ENCODE data around the gene C9orf72.

The C9orf72 gene

DNA sequence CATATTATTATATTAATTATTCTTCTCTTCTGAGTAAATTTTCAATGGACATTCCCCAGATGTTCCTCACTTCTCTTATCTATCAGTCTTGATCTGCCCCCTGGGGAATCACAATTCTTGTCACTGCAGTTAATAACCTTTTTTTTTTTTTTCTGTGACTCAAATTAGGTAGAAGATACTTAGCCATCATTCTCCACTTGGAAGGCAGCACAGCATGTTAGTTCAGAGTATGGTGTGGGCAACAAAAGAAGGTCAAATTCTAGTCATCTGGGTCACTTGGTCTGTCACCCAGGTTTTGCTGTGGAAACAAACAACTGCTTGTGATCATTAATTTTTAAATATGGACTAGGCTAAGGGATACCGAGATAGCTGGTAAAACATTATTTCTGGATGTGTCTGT, 35.5 kb downstream of the C9orf72 start:
- no peak for DNase-seq

- no peak for DNase-seq
Observed at GRCh38 chr9:27537027-27537435, 36.2 kb downstream of the C9orf72 start.

- no peak for DNase-seq
Observed at GRCh38 chr9:27536168-27536567, 37.1 kb downstream of the C9orf72 start.

DNA sequence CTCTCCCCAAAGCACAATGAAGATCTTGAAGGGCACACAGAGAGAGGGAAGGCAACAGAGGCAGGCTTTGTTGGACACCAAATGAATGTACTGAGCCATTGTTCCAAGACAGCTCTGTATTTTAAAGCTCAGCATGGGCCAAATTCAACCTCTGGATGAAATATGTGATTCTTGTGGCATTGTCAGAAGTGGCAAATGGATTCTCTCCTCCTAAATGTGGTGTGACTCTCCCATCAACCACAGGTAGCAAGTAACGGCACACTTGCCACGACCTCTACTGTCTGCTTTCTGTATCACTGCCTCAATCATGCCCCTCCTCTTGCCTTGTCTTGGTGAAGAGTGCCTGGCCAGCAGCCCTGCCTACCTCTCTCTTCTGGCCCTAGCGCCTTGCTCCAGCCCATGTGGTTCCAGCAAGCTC, 37.6 kb downstream of the C9orf72 start:
- DNase-seq, result peak; percentile 25

GRCh38 chr9:27534658-27535209, 38.5 kb downstream of the C9orf72 start:
- no peak for DNase-seq

DNA sequence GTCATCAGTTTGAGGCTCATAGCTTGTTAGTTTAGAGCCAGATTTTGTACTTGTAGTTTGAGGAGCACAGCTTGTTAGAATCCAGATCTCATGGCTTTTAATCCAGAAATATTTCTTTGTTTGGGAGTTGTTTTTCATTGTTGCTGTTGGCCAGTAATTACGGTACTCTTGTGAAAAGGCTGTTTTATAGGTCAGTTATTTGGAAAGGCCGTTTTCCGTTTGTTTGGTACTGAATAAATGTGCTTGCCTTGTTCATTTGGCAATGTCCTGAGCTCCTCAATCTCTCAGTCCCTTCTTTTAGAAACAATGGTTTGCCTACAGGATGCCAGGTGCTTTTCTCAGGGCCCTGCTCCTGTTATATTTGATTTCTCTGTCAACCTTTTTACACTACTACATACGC, 39.1 kb downstream of the C9orf72 start:
- DNase-seq, result no peak

DNA sequence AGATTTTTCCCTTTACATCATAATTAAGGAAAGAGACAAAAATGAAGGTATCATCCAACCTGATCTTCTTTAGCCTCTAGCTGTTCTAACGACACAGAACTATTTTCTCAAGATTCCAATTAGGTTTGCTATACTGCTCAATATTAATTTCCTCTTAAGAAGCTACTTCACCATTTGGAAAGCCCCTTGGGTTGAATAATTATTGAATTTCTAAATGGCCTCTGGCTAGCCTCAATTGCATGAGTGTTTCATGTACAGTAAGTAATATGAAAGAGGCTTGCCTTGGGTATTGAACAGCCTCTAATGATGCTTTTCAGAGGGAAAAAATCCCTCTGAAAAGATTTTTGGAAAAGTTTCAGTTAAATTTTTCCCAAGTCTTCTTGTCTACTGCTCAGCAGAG, 40.0 kb downstream of the C9orf72 start:
- no peak for DNase-seq

DNA sequence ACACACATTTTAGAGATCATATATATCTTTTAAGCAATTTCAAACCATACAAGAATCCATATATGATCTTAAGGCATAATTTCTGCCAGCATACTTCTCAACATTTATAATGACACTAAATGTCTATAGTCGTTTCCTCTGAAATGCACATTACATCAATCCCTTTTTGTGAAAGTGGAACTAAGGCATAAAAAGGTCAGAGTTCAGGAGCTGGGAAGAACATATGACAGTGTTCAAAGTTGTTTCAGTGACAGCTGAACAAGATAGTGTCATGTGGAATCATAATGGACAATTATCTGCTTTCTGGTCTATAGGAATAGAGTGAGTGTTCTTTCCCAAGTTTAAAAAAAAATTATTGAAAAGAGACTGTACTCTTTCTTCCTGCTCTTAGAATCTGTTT, 41.2 kb downstream of the C9orf72 start:
- no peak for DNase-seq

DNA sequence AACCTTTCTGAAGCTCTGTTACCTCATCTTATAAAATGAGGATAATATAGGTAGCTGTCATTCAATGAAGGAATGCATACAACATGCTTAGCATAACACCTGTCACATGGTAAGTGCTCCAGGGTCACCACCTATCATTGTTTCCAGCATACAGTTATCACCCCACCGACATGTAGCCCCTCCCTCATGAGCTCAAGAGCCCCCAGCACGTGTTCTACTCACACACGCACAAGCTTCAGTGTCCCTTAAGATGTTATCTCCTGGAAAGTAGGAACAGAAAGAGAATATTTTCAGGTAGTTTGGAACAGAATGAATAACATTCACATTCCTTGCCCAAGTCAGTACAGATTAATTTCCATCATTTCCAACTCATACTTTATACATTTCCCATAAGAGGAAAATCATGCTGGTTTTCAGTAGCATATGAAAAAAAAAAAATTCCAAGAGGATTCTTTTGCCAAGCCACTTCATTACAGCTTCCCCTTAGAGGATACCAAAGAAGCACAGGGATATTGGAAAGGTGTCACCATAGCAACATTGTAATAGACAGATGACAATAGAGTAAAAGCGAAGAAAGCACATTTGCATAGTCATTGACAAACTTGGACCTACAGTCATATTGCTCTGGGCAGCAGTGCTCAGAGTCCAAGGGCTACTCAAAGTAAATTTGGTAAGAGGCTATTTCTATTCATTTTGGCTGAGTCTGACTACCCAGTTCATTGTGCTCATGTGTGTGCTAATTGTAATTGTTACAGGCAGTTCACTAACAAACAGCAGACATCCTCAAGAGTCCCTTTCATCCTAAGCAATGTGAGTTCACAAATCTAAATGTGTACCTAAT, 42.1 kb downstream of the C9orf72 start:
- no peak for DNase-seq

DNA sequence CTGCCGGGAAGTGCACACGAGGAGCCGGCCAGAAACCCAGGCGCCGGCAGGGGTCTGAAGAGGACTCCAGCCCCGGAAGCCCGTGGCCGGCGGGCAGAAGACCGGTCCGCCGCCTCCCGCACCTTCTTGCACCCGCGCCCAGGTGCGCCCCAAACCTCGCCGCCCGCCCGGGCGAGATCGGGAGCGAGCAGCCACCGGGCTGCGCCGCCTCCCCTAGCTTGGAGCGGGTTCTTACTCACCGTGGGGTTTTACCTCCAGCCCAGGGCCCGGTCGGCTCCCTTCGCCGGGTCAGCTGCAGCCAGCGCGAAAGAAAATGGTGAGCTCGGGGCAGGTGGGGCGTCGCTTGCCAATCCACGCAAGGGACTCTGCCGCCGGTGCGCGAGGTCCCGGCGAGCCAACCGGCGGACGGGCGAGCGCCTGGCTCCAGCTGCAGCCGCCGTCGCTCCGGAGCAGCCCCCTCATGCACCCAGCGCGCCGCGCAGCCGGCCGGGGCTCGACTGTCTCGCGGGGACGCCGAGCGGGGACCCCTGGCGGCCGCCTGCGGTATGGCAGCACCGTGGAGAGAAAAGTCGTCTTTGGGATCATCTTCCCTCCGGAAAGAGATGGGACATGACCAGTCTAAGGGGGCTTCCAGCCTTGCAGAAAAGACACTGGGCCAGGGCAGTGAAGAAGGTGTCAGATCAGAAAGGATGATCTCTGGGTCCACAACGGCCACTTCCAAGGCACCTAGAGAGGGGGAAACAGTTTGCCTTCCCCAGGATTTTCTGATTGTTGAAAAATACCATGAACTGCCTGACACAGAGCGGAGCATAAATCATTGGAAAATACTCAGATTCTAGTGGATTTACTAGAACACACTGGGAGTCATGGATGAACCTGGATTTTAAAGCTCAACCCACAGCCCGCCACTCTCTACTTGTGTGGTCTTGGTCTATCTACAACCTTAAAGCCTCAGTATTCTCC, 43.7 kb downstream of the C9orf72 start, which contains the start of gene MOB3B:
Gene MOB3B (minus strand): TSS at position 499 of the 963 bp plus-strand sequence. CDS start 74,264 bp downstream, outside the sequence.
- DNase-seq, result peak; percentile 83

GRCh38 chr9:27528886-27529315, 44.4 kb downstream of the C9orf72 start:
- DNase-seq, result peak; percentile 57

DNA sequence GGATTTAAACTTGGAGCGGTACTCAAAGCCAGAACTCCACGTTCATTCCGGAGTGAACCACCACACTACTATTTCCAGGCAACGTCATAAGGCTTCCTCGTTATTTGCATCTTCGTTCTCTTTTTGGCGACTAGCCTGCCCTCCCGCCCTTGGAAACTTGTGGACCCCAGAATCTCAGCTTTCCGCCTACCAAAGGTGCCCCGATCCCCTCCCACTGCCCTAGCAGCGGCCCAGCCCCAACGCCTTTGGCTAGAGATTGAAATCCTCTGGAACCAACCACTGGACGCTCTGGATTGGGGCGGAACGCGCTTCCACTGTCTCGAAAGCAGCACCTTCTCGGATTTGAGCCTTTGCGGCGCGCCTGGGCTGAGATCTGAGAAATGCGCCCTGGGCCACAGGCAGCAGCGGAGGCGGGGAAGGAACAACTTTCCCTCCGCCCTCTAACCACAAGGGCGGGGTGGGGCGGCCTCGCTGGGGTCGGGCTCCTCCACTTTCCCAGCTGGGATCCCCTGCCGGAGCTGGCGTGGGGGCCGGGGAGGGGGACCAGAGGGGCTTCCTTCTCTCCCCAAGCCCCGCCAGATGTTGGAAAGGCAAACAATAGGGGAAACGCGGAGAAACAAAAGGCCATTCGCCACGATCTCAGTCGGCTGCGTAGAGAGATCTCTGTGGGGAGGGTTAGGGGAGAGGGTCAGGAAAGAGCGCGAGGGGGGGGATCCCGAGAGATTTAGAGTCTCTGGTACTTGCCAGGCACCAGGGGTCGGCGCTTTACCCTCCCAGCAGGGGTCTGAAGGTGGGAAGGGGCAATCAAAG, 45.0 kb downstream of the C9orf72 start:
- DNase-seq, result peak; percentile 80

GRCh38 chr9:27527702-27528075, 45.6 kb downstream of the C9orf72 start:
- DNase-seq, result no peak

DNA sequence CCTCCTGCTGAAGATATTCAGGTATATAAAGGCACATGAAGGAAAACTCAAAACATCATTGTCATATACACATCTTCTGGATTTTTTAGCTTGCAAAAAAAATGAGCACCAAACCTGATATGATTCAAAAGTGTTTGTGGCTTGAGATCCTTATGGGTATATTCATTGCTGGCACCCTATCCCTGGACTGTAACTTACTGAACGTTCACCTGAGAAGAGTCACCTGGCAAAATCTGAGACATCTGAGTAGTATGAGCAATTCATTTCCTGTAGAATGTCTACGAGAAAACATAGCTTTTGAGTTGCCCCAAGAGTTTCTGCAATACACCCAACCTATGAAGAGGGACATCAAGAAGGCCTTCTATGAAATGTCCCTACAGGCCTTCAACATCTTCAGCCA, 49.0 kb downstream of the C9orf72 start, which contains the start of gene IFNK:
Gene IFNK (plus strand): TSS at position 55 of the 400 bp plus-strand sequence. CDS start 47 bp downstream, at position 102.
- DNase-seq, result no peak

DNA sequence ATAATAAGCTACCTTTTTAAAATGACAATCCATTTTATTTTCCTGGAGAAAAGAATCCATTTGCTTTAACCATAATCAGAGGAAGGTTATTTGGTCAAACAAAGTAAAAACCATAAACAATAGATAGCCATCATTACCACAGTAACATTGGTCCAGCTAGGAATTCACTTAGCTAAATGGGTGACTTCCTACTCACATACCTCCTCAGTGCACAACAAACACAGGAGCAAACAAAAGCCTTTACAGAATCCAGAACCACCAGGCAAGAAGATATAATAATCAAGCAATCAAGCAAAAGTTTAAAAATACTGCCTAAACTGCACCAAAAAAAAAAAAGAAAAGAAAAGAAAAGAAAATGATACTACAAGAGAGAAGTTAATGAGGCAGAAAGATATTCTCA, 50.1 kb downstream of the C9orf72 start:
- DNase-seq, result no peak

- no peak for DNase-seq
Observed at GRCh38 chr9:27520986-27521385, 52.3 kb downstream of the C9orf72 start.

GRCh38 chr9:27519466-27520465, 53.5 kb downstream of the C9orf72 start:
- DNase-seq, result no peak

DNA sequence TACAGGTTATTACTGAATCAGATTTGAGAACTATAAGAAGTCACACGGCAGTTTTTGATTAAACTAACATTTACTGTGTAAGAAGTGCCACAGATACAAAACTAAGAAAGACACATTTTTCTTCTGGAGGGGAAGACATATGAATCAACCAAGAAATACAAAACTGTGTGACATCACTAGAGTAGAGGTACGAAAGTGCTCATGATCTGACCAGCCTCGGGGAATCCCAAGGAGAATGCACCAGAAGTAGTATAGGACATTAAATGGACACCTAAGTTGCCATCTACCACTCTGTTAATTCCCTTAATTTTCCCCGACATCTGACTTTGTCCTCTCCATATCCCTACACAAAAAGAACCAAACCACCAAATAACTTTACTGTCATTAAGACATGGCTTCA, 54.5 kb downstream of the C9orf72 start:
- DNase-seq, result no peak

DNA sequence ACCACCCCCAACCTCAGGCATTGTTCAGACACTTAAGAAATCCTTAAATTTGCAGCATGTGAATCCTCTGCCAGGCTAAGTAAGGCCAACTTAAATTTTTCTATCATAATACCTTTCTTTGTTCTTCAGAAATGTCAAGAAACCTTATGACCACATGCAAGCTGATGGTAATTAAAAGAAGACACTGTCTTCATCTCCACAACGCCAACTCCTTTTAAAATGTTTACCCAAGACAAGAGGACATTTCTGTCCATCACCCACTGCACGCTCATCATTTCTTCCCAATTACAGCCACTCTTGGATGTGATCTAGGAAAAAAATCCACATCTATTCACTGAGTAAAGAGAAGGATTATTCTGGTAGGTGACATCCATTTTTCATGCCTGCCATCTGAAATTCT, 55.3 kb downstream of the C9orf72 start:
- no peak for DNase-seq

- no peak for DNase-seq
Observed at GRCh38 chr9:27514551-27514950, 58.7 kb downstream of the C9orf72 start.

DNA sequence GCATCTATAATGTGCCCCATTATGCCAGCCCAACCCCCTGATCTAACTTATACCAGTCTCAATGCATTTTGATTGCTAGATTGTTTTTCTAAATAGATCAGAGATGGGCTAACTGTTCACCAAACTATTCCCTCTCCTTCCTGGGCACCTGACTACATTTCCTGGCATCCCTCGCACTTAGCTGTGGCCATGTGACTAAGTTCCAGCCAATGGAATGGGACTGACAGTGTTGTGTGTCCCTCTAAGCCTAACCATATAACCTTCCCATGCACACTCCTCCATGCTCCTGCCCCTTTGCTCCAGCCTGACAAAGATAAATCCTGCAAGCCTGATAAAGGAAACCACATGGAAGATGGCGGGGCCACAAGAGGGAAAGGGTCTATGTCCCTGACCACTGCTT, 61.5 kb downstream of the C9orf72 start:
- no peak for DNase-seq

All from hematopoietic multipotent progenitor cell treated with erythropoietin and hydrocortisone succinate and interleukin-3 and kit ligand, for 4 days (in vitro differentiated cells).